Measurements from ENCODE around the gene SLC1A4. TPM values are rescaled to one million over a fixed set of nuclear protein-coding genes. Genes with fewer than 3 reads are reported as not detected.

SLC1A4 gene
- total RNA-seq, 1 donor from 2014 or later = 41.4 TPM

- Mint-ChIP-seq H3K27me3 (ENCODE audit: unreplicated experiment) (no peaks in the 10 kb centered on the region), H3K4me3 (ENCODE audit: unreplicated experiment) (no peak overlapping the region), H3K9me3 (ENCODE audit: unreplicated experiment) (no peaks in the 10 kb centered on the region), H3K27ac (ENCODE audit: unreplicated experiment) (no peak overlapping the region), H3K36me3 (ENCODE audit: low read depth, unreplicated experiment) (no peaks in the 10 kb centered on the region), H3K4me1 (ENCODE audit: unreplicated experiment) (no peaks in the 10 kb centered on the region)
- no peak for DNase-seq (ENCODE audit: low spot score)
- TF ChIP-seq, protein P1, sequence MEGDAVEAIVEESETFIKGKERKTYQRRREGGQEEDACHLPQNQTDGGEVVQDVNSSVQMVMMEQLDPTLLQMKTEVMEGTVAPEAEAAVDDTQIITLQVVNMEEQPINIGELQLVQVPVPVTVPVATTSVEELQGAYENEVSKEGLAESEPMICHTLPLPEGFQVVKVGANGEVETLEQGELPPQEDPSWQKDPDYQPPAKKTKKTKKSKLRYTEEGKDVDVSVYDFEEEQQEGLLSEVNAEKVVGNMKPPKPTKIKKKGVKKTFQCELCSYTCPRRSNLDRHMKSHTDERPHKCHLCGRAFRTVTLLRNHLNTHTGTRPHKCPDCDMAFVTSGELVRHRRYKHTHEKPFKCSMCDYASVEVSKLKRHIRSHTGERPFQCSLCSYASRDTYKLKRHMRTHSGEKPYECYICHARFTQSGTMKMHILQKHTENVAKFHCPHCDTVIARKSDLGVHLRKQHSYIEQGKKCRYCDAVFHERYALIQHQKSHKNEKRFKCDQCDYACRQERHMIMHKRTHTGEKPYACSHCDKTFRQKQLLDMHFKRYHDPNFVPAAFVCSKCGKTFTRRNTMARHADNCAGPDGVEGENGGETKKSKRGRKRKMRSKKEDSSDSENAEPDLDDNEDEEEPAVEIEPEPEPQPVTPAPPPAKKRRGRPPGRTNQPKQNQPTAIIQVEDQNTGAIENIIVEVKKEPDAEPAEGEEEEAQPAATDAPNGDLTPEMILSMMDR (IDR thresholded peaks at IDR 0.05; ENCODE audit: unreplicated experiment) = no peak
Observed at GRCh38 chr2:64972426-64972825, 16.8 kb upstream of the SLC1A4 start.

GRCh38 chr2:64972876-64973275 lies 16.3 kb upstream of the SLC1A4 start:
- H3K36me3 Mint-ChIP-seq (ENCODE audit: low read depth, unreplicated experiment) = no peaks in the 10 kb centered on the region
- no peak overlapping the region for H3K27ac Mint-ChIP-seq (ENCODE audit: unreplicated experiment)
- H3K4me1 Mint-ChIP-seq (ENCODE audit: unreplicated experiment) = no peaks in the 10 kb centered on the region
- H3K4me3 Mint-ChIP-seq (ENCODE audit: unreplicated experiment) = no peak overlapping the region
- no peaks in the 10 kb centered on the region for H3K27me3 Mint-ChIP-seq (ENCODE audit: unreplicated experiment)
- no peak for DNase-seq (ENCODE audit: low spot score)
- TF ChIP-seq, protein P1 (IDR thresholded peaks at IDR 0.05; ENCODE audit: unreplicated experiment) = no peak
- H3K9me3 Mint-ChIP-seq (ENCODE audit: unreplicated experiment) = no peaks in the 10 kb centered on the region

GRCh38 chr2:64975232-64975821 lies 13.9 kb upstream of the SLC1A4 start:
- Mint-ChIP-seq H3K4me3 (ENCODE audit: unreplicated experiment) (no peak overlapping the region), H3K27ac (ENCODE audit: unreplicated experiment) (no peak overlapping the region)
- DNase-seq (ENCODE audit: low spot score) = no peak

DNA sequence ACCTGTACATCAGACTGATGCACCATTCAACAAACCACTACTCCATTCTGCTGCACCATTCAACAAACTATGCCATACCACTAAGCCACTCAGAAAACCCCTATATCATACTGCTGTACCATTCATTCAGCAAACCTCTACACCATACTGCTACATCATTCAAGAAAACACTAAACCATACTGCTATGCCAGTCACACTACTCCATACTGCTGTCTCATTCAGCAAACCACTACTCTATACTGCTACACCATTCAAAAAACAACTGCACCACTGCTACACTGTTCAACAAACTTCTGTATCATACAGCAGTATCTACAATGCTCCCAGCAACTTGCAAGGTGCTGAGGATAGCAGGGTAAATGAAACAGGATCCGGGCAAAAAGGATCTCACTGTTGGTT lies 12.9 kb upstream of the SLC1A4 start:
- TF ChIP-seq, protein P1 (IDR thresholded peaks at IDR 0.05; ENCODE audit: unreplicated experiment) = no peak
- H3K4me3 Mint-ChIP-seq (ENCODE audit: unreplicated experiment) = no peak overlapping the region
- H3K9me3 Mint-ChIP-seq (ENCODE audit: unreplicated experiment) = no peaks in the 10 kb centered on the region
- no peak for DNase-seq (ENCODE audit: low spot score)
- no peaks in the 10 kb centered on the region for H3K4me1 Mint-ChIP-seq (ENCODE audit: unreplicated experiment)
- H3K27ac Mint-ChIP-seq (ENCODE audit: unreplicated experiment) = no peak overlapping the region
- no peaks in the 10 kb centered on the region for H3K27me3 Mint-ChIP-seq (ENCODE audit: unreplicated experiment)
- no peaks in the 10 kb centered on the region for H3K36me3 Mint-ChIP-seq (ENCODE audit: low read depth, unreplicated experiment)

More at GRCh38 chr2:64975232-64975821, 13.9 kb upstream of the SLC1A4 start:
- Mint-ChIP-seq H3K27me3 (ENCODE audit: unreplicated experiment) (no peaks in the 10 kb centered on the region), H3K9me3 (ENCODE audit: unreplicated experiment) (no peaks in the 10 kb centered on the region), H3K4me1 (ENCODE audit: unreplicated experiment) (no peaks in the 10 kb centered on the region), H3K36me3 (ENCODE audit: low read depth, unreplicated experiment) (no peaks in the 10 kb centered on the region)
- TF ChIP-seq, protein P1 (IDR thresholded peaks at IDR 0.05; ENCODE audit: unreplicated experiment) = no peak

- H3K4me1 Mint-ChIP-seq (ENCODE audit: unreplicated experiment) = no peaks in the 10 kb centered on the region
Observed at GRCh38 chr2:64978514-64979268, 10.5 kb upstream of the SLC1A4 start.

More at GRCh38 chr2:64978514-64979268, 10.5 kb upstream of the SLC1A4 start:
- no peak for DNase-seq (ENCODE audit: low spot score)
- TF ChIP-seq, protein P1 (IDR thresholded peaks at IDR 0.05; ENCODE audit: unreplicated experiment) = peak; percentile 11
- Mint-ChIP-seq H3K27ac (ENCODE audit: unreplicated experiment) (no peak overlapping the region), H3K36me3 (ENCODE audit: low read depth, unreplicated experiment) (no peaks in the 10 kb centered on the region), H3K27me3 (ENCODE audit: unreplicated experiment) (no peaks in the 10 kb centered on the region), H3K4me3 (ENCODE audit: unreplicated experiment) (no peak overlapping the region), H3K9me3 (ENCODE audit: unreplicated experiment) (no peaks in the 10 kb centered on the region)
